Stimulated activated CD8-positive, alpha-beta memory T cell treated with anti-CD3 and anti-CD28 coated beads, Interleukin-4, amount 100 ng/mL, for 24 hours (primary cell): Measurements from ENCODE around the gene GRB7.
"Not testable (repeated sequence)": the region's sequence is repeated elsewhere in the genome, so short reads cannot be mapped to it uniquely, and the experiment has no call there.

Experiments
- DNase-seq: peaks from one replicate; pipeline ENCODE4 v3.0.0-alpha.2; 2020; ENCODE audit warnings: low read depth

GRB7 gene

DNA sequence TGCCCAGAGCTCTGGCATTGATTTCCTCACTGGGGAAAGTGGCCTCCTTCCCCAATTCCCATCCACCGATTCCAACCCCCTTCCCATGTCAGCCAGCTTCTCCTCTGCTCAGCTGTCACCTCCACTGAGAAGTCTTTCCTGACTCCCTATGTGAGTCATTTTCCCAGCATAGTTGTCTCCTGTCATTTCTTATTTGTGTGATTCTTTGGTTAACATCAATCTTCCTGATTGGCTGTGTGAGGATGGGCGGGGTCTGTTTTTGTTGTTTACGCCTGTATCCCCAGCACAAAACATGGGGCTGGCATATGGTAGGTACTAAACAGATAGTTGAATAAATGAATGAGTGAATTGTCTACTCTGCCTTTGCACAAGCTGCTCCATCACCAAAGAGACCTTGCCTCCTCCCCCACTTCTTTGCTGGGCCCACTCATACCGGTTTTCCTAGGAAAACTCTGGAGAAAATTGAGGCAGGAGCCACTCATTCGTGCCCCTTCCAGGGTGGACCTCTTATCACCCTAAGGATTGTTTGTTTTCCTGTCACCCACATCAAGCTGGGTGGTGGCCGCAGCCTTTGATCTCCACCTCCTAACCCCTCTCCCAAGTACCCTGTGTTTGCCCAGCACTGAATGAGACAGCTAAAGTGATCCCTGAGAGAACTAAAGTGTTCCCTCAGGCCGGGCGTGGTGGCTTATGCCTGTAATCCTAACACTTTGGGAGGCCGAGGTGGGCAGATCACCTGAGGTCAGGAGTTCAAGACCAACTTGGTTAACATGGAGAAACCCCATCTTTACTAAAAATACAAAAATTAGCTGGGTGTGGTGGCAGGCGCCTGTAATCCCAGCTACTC lies 1.2 kb upstream of the GRB7 start:
- DNase-seq: no peak

DNA sequence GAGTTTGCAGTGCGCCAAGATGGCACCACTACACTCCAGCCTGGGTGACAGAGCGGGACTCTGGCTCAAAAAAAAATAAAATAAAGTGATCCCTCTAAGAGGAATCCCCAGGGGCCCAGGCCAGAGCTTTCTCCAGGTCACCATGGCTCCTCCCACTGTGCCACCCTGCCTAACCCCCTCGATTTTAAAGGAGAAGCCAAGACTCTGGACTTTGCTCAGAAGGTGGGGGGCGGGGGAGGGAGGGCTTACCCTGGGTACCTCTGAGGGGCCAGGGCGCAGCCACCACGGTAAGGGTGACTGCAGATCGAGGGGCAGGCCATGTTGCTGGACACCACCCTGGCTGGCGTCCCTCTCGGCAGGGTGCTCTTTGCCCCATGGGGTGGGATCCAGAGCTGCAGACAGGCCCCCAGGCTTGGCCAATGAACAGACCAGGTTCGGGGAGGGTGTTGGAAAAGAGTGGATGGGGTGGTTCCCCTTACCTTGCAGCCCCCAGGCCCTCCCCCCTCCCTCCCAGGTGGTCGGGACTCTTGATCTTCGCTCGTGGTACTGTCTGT lies 455 bp upstream of the GRB7 start:
- DNase-seq: no peak

DNA sequence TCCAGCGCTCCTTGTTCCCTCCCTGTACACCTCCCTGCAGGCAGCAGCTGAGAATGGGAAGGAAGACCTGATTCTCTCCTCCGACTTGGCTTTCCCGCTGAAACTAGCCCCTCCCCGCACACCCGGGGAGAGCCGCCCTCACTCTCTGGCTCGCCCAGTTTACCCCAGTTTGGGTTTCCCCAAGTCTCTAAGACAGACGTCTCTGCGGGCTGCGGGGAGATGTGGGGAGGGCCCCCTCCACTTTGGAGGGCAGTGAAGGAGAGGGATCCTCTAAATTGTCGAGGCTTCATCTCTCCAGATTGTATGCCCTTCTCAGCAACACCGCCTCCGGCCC lies 797 bp downstream of the GRB7 start:
- peak; percentile 38 for DNase-seq

DNA sequence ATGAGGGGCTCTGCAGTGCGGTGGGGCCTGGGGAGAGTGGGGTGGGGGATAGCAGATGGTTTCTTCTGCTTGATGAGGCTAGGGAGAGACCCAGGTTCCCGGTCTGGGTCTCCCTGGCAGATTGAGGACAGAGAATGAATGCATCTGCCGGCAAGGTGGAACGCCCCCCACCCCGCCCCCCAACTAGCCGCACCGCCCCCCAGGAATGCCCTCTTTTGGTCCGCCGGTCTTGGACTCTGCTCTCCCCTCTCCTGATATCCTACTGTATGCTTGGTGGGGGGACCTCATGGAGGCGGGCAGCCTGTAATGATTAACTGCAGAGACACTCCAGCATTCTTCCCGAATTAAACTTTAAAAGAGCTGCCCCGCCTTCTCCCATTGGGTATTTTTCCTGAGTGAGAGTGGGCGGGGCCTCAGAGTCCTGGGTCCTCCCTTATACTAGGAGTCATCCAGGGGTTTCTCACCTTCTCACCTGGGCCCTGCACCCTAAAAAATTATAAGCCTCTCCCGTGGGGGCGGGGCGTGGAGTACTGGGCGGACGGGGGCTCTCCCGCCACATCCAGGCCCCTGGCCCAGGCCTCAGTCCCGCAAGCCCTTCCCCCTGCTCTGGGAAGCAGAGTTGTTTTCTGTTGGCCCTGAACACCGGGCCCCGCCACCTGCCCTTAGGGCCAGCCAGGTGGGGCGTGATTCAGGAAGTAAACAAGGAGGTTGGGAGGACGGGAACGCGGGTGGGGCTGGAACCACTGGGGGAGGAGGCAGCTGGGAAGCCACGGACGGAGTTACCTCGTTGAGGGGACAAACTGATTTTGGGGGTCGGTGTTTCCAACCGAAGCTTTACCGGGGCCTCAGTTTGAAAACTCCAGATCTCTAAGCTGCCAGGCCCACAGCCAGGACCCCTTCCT lies 1.5 kb downstream of the GRB7 start:
- DNase-seq: no peak

DNA sequence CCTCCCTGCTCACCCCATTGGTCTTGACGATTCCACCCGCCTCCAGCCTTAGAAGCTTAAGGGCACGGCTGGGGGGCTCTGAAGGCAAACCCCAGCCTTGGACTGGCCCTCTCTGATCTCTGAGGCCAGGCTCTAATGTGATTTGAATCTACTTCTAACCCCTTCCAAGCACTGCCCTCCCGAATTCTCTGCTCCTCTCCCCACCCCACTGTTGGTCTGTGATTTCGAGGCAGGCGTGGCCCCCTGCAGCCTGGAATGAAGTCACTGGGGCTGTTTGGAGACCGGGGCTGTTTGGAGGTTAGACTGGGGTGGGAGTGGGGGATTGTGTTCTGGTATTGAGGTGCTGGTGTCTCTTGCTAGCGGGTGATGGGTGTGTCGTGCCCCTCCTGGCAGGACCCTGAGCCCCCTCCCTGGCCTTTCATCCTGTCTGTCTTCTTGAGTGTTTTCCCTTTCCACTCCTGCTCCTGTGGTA lies 2.2 kb downstream of the GRB7 start:
- DNase-seq: no peak

DNA sequence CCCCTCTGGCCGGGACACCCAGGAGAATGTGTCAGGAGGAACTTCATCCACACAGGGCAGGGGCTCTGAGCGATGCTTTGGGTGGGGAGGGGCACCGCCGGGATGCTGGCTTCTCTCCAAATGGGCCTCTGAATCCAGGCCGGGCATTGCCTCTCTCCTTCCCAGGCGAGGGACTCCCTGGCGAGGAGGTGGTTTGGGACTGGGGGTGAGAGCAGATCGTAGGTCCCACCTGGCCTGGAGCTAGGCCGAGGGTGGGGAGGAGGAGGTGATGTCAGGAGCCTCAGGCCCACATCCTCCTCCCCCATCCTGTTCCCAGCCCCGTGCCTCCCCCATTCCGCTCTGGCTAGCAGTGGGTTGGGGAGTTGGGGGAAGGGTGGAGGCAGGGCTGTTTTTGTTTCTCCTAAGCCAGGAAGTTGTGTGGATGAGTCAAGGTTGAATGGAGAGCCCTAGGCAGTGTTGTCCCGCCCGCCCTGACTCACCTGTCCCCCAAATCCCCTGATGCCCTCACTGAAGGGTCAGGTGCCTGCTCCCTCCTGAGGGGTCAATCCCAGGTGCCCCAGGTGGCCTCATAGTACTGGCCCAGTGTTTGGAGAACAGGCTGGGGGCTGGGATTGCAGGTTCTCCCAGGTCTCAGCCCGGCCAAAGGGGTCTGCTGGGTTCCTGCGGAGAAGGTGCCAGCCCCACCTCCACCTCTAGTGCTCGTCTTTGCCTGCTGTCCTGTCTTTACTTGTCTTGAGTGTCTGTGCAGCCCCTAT lies 2.8 kb downstream of the GRB7 start:
- no peak for DNase-seq

DNA sequence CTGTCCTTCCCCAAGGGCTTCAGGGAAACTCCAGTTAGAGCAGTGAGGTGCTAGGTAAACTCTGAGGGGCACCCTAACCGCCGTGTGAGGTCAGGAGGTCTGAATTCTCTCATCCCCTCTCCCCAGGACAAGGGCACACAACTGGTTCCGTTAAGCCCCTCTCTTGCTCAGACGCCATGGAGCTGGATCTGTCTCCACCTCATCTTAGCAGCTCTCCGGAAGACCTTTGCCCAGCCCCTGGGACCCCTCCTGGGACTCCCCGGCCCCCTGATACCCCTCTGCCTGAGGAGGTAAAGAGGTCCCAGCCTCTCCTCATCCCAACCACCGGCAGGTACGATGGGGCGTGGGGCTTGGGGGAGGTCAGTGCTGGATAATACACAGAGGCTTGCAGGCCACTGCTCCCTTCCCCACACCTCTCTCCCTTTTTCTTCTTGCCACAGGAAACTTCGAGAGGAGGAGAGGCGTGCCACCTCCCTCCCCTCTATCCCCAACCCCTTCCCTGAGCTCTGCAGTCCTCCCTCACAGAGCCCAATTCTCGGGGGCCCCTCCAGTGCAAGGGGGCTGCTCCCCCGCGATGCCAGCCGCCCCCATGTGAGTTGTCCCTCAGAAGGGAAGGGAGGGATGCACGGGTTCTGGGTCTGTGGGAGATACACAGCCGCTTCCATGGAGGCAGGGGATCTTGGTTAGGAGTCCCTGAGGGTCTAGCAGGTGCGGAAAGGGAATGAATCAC lies 4.6 kb downstream of the GRB7 start:
- no peak for DNase-seq

DNA sequence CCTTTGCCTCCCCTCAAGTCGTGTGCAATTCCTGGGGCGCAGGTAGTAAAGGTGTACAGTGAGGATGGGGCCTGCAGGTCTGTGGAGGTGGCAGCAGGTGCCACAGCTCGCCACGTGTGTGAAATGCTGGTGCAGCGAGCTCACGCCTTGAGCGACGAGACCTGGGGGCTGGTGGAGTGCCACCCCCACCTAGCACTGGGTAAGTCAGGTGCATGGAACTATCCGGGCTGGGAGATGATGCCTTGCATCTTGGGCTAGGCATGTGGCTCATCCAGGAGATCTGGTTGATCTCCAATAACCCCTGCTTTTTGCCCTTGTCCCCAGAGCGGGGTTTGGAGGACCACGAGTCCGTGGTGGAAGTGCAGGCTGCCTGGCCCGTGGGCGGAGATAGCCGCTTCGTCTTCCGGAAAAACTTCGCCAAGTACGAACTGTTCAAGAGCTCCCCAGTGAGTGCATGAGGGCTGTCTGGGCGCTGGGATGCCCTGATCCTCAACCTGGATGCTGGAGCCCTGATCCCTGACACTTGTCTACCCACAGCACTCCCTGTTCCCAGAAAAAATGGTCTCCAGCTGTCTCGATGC lies 5.2 kb downstream of the GRB7 start:
- DNase-seq: no peak

DNA sequence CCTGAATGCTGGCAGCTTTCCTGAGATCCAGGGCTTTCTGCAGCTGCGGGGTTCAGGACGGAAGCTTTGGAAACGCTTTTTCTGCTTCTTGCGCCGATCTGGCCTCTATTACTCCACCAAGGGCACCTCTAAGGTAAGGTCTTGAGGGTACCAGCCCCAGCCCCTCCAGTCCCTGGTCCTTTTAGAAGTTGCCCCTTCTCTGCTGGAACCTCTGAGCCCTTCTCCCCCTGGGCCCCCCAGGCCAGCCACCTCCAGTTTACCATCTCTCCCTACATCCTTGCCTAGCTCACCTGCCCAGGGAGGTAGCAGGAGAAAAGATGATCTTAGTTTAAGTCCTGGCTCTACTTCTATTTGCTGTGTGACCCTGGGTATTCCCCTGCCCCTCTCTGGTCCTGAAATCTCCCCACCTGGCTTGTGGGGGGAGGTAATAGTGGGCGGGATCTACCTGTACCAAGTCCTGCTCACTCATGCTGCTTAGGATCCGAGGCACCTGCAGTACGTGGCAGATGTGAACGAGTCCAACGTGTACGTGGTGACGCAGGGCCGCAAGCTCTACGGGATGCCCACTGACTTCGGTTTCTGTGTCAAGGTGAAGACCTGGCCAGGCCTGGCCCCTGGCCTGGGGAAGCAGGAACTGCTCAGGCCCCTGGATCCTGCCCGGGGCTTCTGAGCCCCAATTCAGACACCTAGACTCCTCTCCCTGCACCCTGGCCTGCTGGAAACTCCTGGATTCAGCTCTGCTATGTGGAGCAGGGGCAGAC lies 6.5 kb downstream of the GRB7 start:
- DNase-seq: no peak

DNA sequence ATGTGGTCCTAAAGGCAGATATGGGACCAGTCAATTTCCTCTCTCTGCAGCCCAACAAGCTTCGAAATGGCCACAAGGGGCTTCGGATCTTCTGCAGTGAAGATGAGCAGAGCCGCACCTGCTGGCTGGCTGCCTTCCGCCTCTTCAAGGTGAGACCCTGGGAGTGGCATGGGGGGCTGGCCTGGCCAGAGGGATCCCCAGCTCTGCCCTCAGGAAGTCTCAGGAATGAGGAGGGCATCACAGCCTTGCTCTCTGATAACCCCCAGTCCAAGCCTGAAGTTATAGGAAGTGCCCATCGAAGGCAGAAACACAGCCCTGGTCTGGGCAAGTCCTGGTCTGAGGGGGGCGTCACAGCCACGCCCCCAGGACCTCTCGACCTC lies 7.1 kb downstream of the GRB7 start:
- DNase-seq: no peak

DNA sequence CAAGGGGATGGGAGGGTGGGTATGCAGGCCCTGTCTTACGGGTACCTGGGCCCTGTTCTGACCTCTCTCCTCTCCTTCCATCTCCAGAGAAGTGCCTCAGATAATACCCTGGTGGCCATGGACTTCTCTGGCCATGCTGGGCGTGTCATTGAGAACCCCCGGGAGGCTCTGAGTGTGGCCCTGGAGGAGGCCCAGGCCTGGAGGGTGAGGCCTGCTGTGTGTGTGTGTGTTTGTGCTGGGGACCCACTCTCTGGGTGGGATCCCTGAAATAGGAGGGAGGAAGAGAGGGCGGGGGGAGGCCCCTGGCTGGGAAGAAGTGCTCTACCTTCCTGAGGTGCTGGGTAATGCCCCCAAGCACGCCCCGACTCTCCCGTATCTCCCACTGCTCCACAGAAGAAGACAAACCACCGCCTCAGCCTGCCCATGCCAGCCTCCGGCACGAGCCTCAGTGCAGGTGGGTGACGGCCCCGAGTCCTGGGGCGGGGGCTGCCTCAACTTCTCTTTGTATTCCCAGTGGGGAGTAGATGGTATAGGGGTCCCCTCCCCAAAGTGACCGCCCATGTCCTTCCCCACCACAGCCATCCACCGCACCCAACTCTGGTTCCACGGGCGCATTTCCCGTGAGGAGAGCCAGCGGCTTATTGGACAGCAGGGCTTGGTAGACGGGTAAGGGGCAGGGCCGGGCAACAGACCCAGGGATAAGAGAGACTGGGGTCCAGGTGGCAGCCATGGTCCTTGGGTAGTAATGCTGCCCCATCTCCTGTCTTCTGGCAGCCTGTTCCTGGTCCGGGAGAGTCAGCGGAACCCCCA lies 7.8 kb downstream of the GRB7 start:
- no peak for DNase-seq

DNA sequence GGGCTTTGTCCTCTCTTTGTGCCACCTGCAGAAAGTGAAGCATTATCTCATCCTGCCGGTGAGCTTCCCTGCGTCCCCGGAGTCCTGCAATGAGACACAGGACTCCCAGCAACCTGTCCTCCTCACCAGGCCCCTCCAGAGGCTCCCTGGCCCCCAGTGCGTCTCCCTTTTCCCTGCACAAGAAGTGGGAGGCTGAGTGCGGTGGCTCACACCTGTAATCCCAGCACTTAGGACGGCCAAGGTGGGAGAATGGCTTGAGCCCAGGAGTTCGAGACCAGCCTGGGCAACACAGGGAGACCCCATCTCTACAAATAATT lies 8.4 kb downstream of the GRB7 start:
- DNase-seq: no peak

DNA sequence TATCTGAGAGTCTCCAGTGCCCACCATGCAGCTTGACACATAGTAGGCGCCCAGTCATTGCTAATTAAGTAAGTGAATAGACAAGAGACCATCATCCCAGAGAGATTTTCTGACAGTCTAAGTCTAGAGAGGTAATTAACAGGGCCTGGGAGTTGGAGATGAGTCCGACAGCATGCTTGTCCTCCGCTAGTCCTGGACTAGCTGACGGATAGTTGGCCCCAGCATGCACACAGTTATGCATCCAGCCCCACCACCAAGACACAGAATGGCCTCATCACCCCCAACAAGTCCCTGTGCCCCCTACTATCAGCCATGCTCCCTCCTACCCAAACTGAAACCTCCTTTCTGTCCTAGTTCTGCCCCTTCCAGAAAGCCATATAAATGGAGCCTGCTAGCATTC lies 10.0 kb downstream of the GRB7 start:
- no peak for DNase-seq

DNA sequence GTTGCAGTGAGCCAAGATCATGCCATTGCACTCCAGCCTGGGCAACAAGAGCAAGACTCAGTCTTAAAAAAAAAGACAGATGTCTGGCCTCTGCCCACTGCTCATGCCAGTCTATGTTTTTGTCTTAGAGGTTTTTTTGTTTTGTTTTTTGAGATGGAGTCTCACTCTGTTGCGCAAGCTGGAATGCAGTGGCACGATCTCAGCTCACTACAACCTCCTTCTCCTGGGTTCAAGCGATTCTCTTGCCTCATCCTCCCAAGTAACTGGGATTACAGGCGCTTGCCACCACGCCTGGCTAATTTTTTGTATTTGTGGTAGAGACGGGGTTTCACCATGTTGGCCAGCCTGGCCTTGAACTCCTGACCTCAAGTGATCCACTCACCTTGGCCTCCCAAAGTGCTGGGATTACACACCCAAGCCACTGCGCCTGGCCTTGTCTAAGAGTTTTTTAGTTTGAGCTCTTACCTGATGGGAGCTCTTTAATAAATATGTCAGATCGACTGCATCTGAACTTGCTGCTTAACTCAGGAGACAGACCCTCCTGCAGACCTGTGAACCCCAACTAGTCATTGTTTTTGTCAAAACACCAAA lies 10.8 kb downstream of the GRB7 start:
- DNase-seq: not testable (repeated sequence)

DNA sequence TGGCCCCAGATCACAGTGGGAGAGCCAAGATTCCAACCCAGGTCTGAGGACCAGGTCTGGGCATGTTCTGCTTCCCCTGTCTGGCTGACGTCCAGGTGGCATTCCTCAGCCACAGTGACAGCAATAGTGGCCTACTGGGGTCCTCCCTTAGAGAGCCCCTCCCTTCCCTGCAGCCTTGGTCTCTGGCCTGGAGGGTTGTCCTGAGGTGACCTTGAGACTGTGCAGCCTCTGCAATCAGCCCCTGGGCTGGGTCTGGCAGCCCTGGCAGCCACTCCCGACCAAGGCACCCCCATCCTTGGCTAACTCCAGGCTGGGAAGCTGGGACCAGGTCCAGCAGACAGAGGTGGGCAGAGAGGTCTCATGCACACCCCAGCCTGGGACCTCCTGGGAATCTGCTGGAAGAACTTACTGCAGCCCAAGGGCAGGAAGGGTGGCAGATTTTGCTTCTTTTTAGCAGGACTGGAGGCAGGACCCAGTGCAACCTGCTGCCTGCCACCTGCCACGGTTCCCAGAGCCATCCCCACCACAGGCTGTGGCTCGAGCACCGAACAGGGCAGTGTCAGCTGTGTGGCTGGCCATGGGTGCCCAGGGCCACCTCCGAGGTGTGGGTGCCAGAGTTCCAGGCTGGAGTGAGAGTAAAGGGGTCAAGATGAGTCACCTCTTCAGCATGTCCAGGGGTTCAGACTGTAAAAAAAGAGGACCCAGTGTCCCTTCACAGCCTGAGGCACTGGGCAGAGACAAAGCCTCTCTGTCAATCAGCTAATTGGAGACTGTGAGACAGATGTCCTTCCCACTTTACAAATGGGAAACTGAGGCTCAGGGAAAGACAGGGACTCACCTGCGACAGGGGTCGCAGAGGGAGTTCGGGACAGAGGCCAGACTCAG lies 12.6 kb downstream of the GRB7 start:
- DNase-seq: no peak

DNA sequence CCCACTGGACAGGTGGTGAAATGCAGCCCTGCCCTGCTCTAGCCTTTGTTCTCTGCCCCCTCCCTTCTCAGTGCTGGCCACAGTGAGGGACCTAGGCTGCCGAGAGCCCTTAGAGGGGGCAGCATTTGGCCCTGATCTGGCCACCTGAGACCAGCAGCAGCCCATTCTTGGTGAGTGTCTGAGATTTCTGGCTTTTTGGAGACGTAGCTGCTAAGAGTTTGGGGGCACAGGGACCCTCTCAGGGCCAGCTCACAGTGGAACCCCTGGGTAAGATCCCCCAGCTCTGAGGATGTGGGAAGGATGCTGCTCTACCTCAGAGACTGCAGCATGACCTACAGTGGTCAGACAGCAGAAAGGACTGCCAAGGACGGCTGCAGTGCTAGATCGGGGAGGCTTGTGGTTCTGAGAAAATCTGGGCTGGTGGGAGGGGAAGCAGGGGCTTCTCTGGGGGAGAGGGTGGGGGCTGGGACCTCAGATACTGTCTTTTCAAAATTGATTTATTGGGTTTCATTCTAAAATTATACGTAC lies 13.3 kb downstream of the GRB7 start:
- no peak for DNase-seq

DNA sequence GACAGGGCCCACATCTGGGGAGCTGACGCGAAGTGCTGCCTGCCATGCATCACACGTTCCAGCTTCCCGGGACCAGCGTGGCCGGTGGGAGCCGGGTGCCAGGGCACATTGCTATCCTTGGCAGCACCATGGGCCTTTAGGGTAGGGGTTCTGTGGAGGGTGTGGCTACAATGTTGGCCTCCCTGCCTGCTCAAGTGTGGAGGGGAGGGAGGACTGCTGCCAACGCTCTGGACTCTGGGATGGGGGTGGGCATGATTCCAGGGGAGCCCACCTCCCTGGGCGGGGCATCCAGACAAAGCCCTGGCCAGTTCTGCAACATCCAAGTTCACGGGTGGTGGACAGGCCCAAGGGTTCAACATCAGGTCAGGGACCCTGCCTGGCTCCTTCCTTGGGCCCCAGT lies 13.9 kb downstream of the GRB7 start:
- DNase-seq: no peak
